Measurements from ENCODE around the gene CLEC2B.

Gene CLEC2B

GRCh38 chr12:9806714-9807113, 62.4 kb downstream of the CLEC2B start:
- H3K4me3 ChIP-seq (replicated peaks; ENCODE audit: low read depth, low read length) = no peak overlapping the region
- no peak for TF ChIP-seq CTCF (IDR thresholded peaks at IDR 0.05; ENCODE audit: low read length, missing control alignments)
- DNase-seq (ENCODE audit: low read depth) = no peak

GRCh38 chr12:9805883-9806282, 63.3 kb downstream of the CLEC2B start:
- DNase-seq (ENCODE audit: low read depth) = no peak
- no peak overlapping the region for H3K4me3 ChIP-seq (replicated peaks; ENCODE audit: low read depth, low read length)
- TF ChIP-seq CTCF (IDR thresholded peaks at IDR 0.05; ENCODE audit: low read length, missing control alignments) = no peak

All from fibroblast of pulmonary artery (primary cell).